GM12874 (cell line): ENCODE data around the gene NXT2.

Experiments used
- TF ChIP-seq, protein P1 (sequence below): IDR thresholded peaks from 2 replicates; pipeline ENCODE4 v1.5.1; 2011; ENCODE audit warnings: low read depth, mild to moderate bottlenecking, control low read depth, low read length, moderate library complexity; ENCODE audit not compliant: insufficient read depth

Gene NXT2

DNA sequence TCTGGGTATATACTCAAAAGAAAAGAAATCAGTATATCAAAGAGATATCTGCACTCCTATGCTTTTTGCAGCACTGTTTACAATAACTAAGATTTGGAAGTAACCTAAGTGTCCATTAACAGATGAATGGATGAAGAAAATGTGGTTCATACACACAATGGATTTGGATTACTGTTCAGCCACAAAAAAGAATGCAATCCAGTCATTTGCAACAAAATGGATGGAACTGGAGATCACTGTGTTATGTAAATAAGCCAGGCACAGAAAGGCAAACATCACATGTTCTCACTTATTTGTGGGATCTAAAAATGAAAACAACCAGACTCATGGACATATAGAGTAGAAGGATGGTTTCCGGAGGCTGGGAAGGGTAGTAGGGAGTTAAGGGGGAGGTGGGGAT lies 17.6 kb upstream of the NXT2 start:
- TF ChIP-seq, protein P1, sequence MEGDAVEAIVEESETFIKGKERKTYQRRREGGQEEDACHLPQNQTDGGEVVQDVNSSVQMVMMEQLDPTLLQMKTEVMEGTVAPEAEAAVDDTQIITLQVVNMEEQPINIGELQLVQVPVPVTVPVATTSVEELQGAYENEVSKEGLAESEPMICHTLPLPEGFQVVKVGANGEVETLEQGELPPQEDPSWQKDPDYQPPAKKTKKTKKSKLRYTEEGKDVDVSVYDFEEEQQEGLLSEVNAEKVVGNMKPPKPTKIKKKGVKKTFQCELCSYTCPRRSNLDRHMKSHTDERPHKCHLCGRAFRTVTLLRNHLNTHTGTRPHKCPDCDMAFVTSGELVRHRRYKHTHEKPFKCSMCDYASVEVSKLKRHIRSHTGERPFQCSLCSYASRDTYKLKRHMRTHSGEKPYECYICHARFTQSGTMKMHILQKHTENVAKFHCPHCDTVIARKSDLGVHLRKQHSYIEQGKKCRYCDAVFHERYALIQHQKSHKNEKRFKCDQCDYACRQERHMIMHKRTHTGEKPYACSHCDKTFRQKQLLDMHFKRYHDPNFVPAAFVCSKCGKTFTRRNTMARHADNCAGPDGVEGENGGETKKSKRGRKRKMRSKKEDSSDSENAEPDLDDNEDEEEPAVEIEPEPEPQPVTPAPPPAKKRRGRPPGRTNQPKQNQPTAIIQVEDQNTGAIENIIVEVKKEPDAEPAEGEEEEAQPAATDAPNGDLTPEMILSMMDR: no peak

- TF ChIP-seq, protein P1: no peak
Observed at GRCh38 chrX:109533005-109533404, 3.6 kb upstream of the NXT2 start.

DNA sequence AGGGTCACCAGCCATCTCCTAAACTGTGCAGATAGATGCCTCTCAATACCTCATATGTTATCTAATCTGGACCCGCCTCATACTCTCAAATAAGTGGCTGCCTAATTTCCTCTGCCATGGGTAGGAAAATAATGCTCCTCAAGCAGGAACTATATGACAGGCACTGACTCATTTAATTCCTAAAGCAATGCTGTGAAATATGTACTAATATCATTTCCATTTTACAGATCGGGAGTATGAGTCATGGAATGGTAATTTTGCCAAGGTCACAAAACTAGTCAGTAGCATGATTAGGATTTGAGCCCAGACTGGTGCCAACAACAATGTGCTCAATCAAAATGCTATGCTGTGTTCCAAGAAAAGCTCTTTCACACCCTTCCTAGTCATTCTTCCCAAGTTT lies 3.0 kb upstream of the NXT2 start:
- TF ChIP-seq, protein P1: no peak

DNA sequence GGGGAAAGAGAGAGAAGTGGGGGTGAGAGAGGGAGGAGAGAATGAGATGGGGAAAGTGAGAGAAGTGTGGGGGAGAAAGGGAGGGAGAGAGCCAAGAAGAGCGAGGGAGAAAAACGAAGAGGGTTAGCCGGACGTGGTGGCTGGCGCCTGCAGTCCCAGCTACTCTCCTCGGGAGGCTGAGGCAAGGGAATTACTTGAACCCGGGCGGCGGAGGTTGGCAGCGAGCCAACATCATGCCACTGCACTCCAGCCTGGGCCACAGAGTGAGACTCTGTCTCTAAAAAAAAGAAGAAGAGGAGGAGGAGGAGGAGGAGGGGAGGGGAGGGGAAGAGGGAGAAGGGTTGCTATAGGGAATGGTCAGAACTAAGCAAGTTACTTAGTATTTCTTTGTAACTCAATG lies 1.7 kb upstream of the NXT2 start:
- TF ChIP-seq, protein P1: no peak

DNA sequence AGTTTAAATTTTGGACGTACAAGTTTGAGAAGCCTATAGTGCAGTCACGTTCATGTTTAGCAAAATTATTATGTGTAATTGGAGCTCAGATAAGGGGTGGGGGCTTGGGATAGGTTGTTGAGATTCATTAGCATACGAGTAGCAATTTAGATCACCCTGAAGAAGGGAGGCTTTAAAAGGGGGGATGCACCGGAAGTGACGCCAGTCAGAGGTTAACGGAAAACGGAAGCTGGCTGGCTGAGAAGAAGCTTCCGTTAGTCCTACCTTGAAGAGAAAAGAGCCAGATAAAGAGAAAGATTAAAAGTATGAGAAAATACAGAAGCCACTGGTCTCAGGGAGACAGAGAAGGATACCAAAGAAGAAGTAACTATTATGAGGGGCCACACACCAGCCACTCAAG lies 1.1 kb upstream of the NXT2 start:
- TF ChIP-seq, protein P1: no peak

DNA sequence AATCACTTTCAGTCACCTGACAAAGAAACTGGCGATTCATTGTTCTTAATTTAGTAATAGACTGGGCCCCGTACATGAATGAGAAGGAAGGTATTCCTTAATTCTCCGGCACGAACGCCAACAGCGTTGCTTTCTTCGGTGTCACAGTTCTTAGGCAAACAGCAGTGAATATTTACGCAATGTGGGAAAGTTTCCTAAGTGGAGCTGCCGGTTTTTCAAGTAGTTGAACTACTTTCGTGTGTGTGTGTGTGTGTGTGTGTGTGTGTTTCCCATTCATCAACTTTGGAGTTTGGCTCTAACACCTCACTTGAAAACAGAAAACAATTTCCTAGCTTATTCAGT lies 651 bp downstream of the NXT2 start:
- TF ChIP-seq, protein P1: no peak

- TF ChIP-seq, protein P1: no peak
Observed at GRCh38 chrX:109553862-109554261, 17.2 kb downstream of the NXT2 start.

DNA sequence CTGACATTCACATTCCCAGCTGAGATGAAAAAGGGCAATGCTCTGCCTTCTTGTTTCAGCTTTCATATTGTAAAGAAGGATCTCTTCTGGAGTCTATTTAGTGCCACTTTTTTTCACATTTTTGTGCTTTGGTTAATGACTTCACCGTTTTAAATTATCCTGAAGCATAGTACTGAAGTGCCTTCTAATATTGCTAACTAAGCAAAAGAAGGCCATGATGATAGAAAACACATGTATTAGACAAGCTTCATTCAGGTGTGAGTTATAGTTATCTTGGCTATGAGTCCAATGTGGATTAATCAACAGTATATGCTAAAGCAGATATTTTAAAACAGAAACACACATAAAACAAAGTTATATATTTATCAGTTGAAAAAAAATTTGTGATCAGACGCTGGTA lies 40.4 kb downstream of the NXT2 start:
- TF ChIP-seq, protein P1: no peak
